Measurements from ENCODE around the gene MT1E. TPM values are rescaled to one million over a fixed set of nuclear protein-coding genes. Genes with fewer than 3 reads are reported as not detected.

The MT1E gene
- total RNA-seq, 1 donor from 2014 or later = 2.8 TPM

DNA sequence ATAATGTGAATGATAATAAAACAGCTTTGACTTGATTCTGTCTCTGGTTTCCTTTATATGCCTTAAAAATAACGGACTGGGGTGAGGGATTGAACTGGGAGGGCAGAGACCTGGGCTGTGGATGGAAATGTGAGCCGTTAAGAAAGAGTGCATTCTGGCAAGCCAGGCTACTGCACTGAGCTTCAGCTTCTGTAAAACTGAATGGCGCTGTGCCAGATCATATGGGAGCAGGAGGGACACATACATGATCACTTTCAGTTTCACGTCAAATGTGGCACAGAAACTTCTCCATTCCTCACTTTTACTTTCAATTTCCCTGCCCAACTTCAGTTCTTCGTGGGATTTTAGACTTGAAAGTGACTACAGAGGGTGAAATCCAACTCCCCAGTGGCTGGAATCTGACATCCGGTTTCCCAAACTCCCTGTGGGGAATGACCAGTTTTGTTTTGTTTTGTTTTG lies 16.1 kb upstream of the MT1E start:
- no peaks in the 10 kb centered on the region for H3K36me3 Mint-ChIP-seq (ENCODE audit: low read depth)
- CTCF ChIA-PET = interaction anchor here (1.3 kb wide), 1 partner anchor 34 kb away, joined by 4 read pairs; no protein-coding TSS in a partner anchor
- H3K4me3 Mint-ChIP-seq = peak overlapping the region; percentile 93
- peaks cover 36% of the 10 kb centered on the region for H3K4me1 Mint-ChIP-seq
- TF ChIP-seq, protein P1, sequence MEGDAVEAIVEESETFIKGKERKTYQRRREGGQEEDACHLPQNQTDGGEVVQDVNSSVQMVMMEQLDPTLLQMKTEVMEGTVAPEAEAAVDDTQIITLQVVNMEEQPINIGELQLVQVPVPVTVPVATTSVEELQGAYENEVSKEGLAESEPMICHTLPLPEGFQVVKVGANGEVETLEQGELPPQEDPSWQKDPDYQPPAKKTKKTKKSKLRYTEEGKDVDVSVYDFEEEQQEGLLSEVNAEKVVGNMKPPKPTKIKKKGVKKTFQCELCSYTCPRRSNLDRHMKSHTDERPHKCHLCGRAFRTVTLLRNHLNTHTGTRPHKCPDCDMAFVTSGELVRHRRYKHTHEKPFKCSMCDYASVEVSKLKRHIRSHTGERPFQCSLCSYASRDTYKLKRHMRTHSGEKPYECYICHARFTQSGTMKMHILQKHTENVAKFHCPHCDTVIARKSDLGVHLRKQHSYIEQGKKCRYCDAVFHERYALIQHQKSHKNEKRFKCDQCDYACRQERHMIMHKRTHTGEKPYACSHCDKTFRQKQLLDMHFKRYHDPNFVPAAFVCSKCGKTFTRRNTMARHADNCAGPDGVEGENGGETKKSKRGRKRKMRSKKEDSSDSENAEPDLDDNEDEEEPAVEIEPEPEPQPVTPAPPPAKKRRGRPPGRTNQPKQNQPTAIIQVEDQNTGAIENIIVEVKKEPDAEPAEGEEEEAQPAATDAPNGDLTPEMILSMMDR (IDR thresholded peaks at IDR 0.05) = no peak
- H3K27ac Mint-ChIP-seq = peak overlapping the region; percentile 87
- no peaks in the 10 kb centered on the region for H3K27me3 Mint-ChIP-seq
- POLR2A ChIA-PET = interaction anchor here (0.9 to 1.7 kb wide), 4 partner anchors 21 to 73 kb away, joined by 3 to 9 read pairs (median 5); partner anchors contain the start of genes MT1F and MT1X
- intact Hi-C loops (cut with micrococcal nuclease) = loop anchor here (1.0 to 10.0 kb wide), 5 partner anchors 21 to 1518 kb away; partner anchors contain the start of genes AMFR, CCDC102A and CFAP20
- DNase-seq (no peak), ATAC-seq (ENCODE audit: low read depth) (peak; percentile 49)
- peaks cover 3% of the 10 kb centered on the region for H3K9me3 Mint-ChIP-seq

DNA sequence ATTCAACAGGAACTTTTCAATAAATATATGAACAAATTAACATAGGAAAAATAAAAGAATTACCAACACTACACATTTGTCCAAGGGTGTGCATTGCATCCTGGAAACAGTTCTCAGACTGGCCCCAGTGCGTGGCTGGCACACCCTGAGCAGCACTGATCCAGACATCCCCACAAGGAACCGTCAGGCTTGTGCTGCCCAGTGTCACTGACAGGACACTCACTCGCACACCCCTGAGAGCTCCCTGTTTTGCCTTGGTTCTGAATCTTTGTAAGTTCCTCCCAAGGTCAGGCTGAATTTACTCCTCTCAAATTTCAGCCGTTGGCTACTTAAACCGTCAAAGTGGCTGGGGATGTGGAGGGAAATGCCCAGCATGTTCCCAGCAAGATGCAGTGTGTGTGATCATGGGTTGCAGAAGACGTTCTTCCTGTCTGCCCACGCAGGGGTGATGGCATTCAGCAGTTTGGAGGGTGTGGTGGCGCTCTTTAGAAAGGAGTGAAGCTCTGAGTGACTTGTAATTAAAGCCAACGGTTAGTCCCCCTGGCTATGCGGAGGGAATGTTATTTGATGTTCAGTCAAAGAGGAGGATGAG lies 15.5 kb upstream of the MT1E start:
- Mint-ChIP-seq H3K4me1 (peaks cover 36% of the 10 kb centered on the region), H3K36me3 (ENCODE audit: low read depth) (no peaks in the 10 kb centered on the region)
- TF ChIP-seq, protein P1 (IDR thresholded peaks at IDR 0.05) = no peak

DNA sequence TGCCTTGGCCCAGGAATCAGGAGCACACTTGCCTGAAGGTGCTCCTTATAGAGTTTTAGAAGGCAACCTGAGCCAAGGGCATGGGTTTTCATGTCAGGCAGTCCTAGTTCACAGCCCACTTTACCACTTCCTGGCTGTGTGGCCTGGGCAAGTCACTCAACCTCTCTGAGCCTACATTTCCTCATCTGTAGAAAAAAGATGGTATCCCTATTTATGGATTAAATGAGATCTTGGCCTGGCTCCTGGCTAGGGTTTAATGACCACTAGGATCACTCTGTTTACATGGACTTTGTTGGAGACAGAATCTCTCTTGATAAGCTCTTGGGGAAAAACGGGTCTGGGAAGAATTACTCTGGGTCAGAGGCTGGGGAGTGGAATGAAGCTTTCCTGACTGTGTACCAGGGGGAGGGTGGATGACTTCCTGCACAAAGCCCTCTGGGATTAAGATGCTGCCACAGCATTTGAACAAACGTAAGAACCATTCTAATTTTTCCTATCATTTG lies 14.9 kb upstream of the MT1E start:
- Mint-ChIP-seq H3K27me3 (no peaks in the 10 kb centered on the region), H3K36me3 (ENCODE audit: low read depth) (no peaks in the 10 kb centered on the region), H3K9me3 (peaks cover 2% of the 10 kb centered on the region), H3K4me3 (peak overlapping the region; percentile 93), H3K4me1 (peaks cover 36% of the 10 kb centered on the region), H3K27ac (peak overlapping the region; percentile 87)
- ChIA-PET CTCF (interaction anchor here (1.3 to 1.5 kb wide), 2 partner anchors 20 to 91 kb away, joined by 3 to 5 read pairs; no protein-coding TSS in a partner anchor), POLR2A (interaction anchor here (0.6 kb wide), 1 partner anchor 119 kb away, joined by 10 read pairs; no protein-coding TSS in a partner anchor)
- no peak for ATAC-seq (ENCODE audit: low read depth)
- TF ChIP-seq, protein P1 (IDR thresholded peaks at IDR 0.05) = no peak
- intact Hi-C loops (cut with micrococcal nuclease) = no loop called here
- no peak for DNase-seq

More for the DNA sequence above, 15.5 kb upstream of the MT1E start:
- ATAC-seq (ENCODE audit: low read depth) = peak; percentile 41
- intact Hi-C loops (cut with micrococcal nuclease) = no loop called here
- ChIA-PET CTCF (interaction anchor here (1.3 to 1.5 kb wide), 3 partner anchors 20 to 91 kb away, joined by 3 to 5 read pairs (median 4); no protein-coding TSS in a partner anchor), POLR2A (interaction anchor here (0.6 to 0.9 kb wide), 3 partner anchors 43 to 118 kb away, joined by 3 to 10 read pairs (median 4); partner anchors contain the start of gene MT1F)
- DNase-seq = no peak
- H3K27me3 Mint-ChIP-seq = no peaks in the 10 kb centered on the region
- H3K9me3 Mint-ChIP-seq = peaks cover 3% of the 10 kb centered on the region
- peak overlapping the region; percentile 93 for H3K4me3 Mint-ChIP-seq
- H3K27ac Mint-ChIP-seq = peak overlapping the region; percentile 87

DNA sequence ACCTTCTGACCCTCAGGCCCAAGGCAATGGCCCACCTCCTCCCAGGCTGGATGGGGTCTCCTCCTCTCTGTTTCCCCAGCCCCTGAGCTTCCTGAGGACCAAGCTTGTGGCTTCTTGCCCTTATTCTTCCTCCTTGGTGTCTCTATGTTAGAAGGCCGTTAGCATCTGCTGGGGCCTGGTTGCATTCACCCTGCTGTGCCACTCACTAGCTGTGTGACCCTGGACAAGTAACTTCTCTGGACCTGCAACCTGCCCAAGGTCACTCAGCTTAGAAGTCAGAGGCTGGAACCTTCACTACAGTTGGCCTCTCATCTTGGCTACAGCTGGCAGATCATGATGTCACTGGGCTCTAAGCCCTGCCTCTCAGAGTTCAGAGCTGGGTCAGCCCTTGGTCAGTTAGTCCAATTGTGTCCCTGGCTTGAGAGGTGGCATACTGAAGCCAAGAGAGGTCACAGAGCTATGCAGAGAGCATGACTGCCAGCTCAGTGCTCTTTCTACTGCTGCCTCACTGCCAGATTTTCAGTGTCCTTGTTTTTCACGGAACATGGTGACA lies 14.2 kb upstream of the MT1E start:
- intact Hi-C loops (cut with micrococcal nuclease) = no loop called here
- Mint-ChIP-seq H3K27ac (peak overlapping the region; percentile 87), H3K36me3 (ENCODE audit: low read depth) (no peaks in the 10 kb centered on the region), H3K4me1 (peaks cover 36% of the 10 kb centered on the region), H3K4me3 (peak overlapping the region; percentile 4), H3K9me3 (no peaks in the 10 kb centered on the region), H3K27me3 (no peaks in the 10 kb centered on the region)
- POLR2A ChIA-PET = interaction anchor here (0.8 to 1.2 kb wide), 2 partner anchors 11 to 13 kb away, joined by 3 to 5 read pairs; no protein-coding TSS in a partner anchor
- TF ChIP-seq, protein P1 (IDR thresholded peaks at IDR 0.05) = no peak
- no peak for DNase-seq
- CTCF ChIA-PET = interaction anchor here (0.8 to 1.5 kb wide), 3 partner anchors 11 to 90 kb away, joined by 3 to 5 read pairs (median 3); no protein-coding TSS in a partner anchor
- no peak for ATAC-seq (ENCODE audit: low read depth)

DNA sequence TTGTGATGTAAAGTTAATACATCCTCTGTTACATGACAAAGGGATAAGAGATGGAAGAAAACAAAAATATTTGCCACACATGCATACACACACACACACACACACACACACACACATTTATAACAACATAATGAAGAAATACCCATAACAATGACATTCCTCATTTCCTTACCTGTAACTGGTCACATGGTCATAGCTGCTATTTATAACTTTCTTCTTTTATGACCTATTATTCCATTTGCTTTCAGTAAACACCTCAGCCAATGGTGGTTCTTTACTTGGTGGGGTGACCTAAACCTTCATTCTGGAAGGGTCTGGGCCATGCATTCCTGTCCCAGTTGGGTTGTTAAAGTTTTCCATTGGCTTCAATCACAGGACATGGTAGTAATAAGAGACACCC lies 11.9 kb upstream of the MT1E start:
- Mint-ChIP-seq H3K4me1 (peaks cover 36% of the 10 kb centered on the region), H3K27ac (no peak overlapping the region), H3K4me3 (no peak overlapping the region), H3K9me3 (no peaks in the 10 kb centered on the region), H3K27me3 (peaks cover 20% of the 10 kb centered on the region), H3K36me3 (ENCODE audit: low read depth) (no peaks in the 10 kb centered on the region)
- TF ChIP-seq, protein P1 (IDR thresholded peaks at IDR 0.05) = no peak
- ATAC-seq (ENCODE audit: low read depth) (no peak), DNase-seq (no peak)
- CTCF ChIA-PET = no interaction called here
- POLR2A ChIA-PET = no interaction called here
- intact Hi-C loops (cut with micrococcal nuclease) = no loop called here

All from activated B cell treated with CpG ODN at 0.5 μM for 24 hours (primary cell).